ENCODE measurements around the gene OR2J3. TPM values are rescaled to one million over a fixed set of nuclear protein-coding genes. Genes with fewer than 3 reads are reported as not detected.
"Not testable (repeated sequence)": the region's sequence is repeated elsewhere in the genome, so short reads cannot be mapped to it uniquely, and the experiment has no call there.

OR2J3 gene
- total RNA-seq, 2 donors from 2014 or later = 0.09 TPM; not detected in 1

GRCh38 chr6:29142309-29142708 is 34.5 kb downstream of the OR2J3 start:
- Histone ChIP-seq H3K27me3 (replicated peaks; ENCODE audit: insufficient read depth) (no peaks in the 10 kb centered on the region), H3K4me3 (no peak overlapping the region), H3K4me1 (replicated peaks) (no peaks in the 10 kb centered on the region), H3K36me3 (no peaks in the 10 kb centered on the region), H3K9me3 (no peaks in the 10 kb centered on the region), H3K27ac (no peak overlapping the region)
- intact Hi-C loops (cut with DNase I) = no loop called here
- no peak for TF ChIP-seq POLR2A (IDR thresholded peaks at IDR 0.05)
- no peak for TF ChIP-seq POLR2AphosphoS5 (IDR thresholded peaks at IDR 0.05)
- no peak for TF ChIP-seq CTCF (IDR thresholded peaks at IDR 0.05)
- no peak for DNase-seq (ENCODE audit: low spot score)

- Histone ChIP-seq H3K9me3 (no peaks in the 10 kb centered on the region), H3K36me3 (no peaks in the 10 kb centered on the region), H3K27me3 (replicated peaks; ENCODE audit: insufficient read depth) (no peaks in the 10 kb centered on the region), H3K27ac (no peak overlapping the region), H3K4me3 (no peak overlapping the region), H3K4me1 (replicated peaks) (no peaks in the 10 kb centered on the region)
- DNase-seq (ENCODE audit: low spot score) = no peak
- TF ChIP-seq CTCF (IDR thresholded peaks at IDR 0.05) (no peak), POLR2A (IDR thresholded peaks at IDR 0.05) (no peak), POLR2AphosphoS5 (IDR thresholded peaks at IDR 0.05) (no peak)
- 72% methylated on average over 2 of the region's 2 CpGs for WGBS
- intact Hi-C loops (cut with DNase I) = no loop called here
Observed at GRCh38 chr6:29146179-29146578, 38.3 kb downstream of the OR2J3 start.

GRCh38 chr6:29147074-29147473 is 39.2 kb downstream of the OR2J3 start:
- no peaks in the 10 kb centered on the region for H3K36me3 ChIP-seq
- no peaks in the 10 kb centered on the region for H3K4me1 ChIP-seq (replicated peaks)
- no peaks in the 10 kb centered on the region for H3K27me3 ChIP-seq (replicated peaks; ENCODE audit: insufficient read depth)
- H3K9me3 ChIP-seq = no peaks in the 10 kb centered on the region
- TF ChIP-seq POLR2A (IDR thresholded peaks at IDR 0.05) (no peak), POLR2AphosphoS5 (IDR thresholded peaks at IDR 0.05) (no peak), CTCF (IDR thresholded peaks at IDR 0.05) (no peak)
- 94% methylated on average over 3 of the region's 3 CpGs for WGBS
- no peak overlapping the region for H3K4me3 ChIP-seq
- intact Hi-C loops (cut with DNase I) = no loop called here
- no peak for DNase-seq (ENCODE audit: low spot score)
- H3K27ac ChIP-seq = no peak overlapping the region

- H3K27me3 ChIP-seq (replicated peaks; ENCODE audit: insufficient read depth); intact Hi-C loops (cut with DNase I); DNase-seq (ENCODE audit: low spot score); H3K9me3 ChIP-seq; H3K4me1 ChIP-seq (replicated peaks); H3K4me3 ChIP-seq; H3K27ac ChIP-seq; H3K36me3 ChIP-seq: not testable (repeated sequence)
- WGBS = 60% methylated on average over 3 of the region's 3 CpGs
Observed at GRCh38 chr6:29149444-29149843, 41.6 kb downstream of the OR2J3 start.

- intact Hi-C loops (cut with DNase I) = no loop called here
- no peaks in the 10 kb centered on the region for H3K4me1 ChIP-seq (replicated peaks)
- no peaks in the 10 kb centered on the region for H3K36me3 ChIP-seq
- H3K4me3 ChIP-seq = no peak overlapping the region
- H3K9me3 ChIP-seq = no peaks in the 10 kb centered on the region
- WGBS = 85% methylated on average over 1 of the region's 1 CpG
- H3K27me3 ChIP-seq (replicated peaks; ENCODE audit: insufficient read depth) = no peaks in the 10 kb centered on the region
- no peak for DNase-seq (ENCODE audit: low spot score)
- no peak for TF ChIP-seq POLR2A (IDR thresholded peaks at IDR 0.05)
- H3K27ac ChIP-seq = no peak overlapping the region
Observed at GRCh38 chr6:29153083-29153482, 45.2 kb downstream of the OR2J3 start.

GRCh38 chr6:29155182-29155581 is 47.3 kb downstream of the OR2J3 start:
- DNase-seq (ENCODE audit: low spot score); H3K36me3 ChIP-seq; H3K27ac ChIP-seq; H3K4me1 ChIP-seq (replicated peaks); H3K9me3 ChIP-seq; H3K4me3 ChIP-seq; intact Hi-C loops (cut with DNase I); H3K27me3 ChIP-seq (replicated peaks; ENCODE audit: insufficient read depth): not testable (repeated sequence)
- WGBS = 55% methylated on average over 1 of the region's 1 CpG

GRCh38 chr6:29159922-29160321 is 52.1 kb downstream of the OR2J3 start:
- DNase-seq (ENCODE audit: low spot score); H3K27ac ChIP-seq; H3K4me3 ChIP-seq; H3K4me1 ChIP-seq (replicated peaks); H3K27me3 ChIP-seq (replicated peaks; ENCODE audit: insufficient read depth); intact Hi-C loops (cut with DNase I); H3K36me3 ChIP-seq; H3K9me3 ChIP-seq: not testable (repeated sequence)
- WGBS = 91% methylated on average over 11 of the region's 29 CpGs

Other genes starting within 250 kb of the OR2J3 start
- 10 to 100 TPM; 79.2 to 85.7 TPM for gene TRIM27, start 184.1 kb upstream of the OR2J3 start, total RNA-seq
- 1 to 10 TPM; 1.9 to 4.3 TPM for gene ZNF311, start 102.7 kb upstream of the OR2J3 start, total RNA-seq
- gene OR2W1, start 62.9 kb upstream of the OR2J3 start, total RNA-seq = not detected
- not detected for gene OR2B3, start 20.7 kb upstream of the OR2J3 start, total RNA-seq
- gene OR2J1, start 8.6 kb upstream of the OR2J3 start, total RNA-seq = under 1 TPM in 1 of 2 donors, not detected in 1; 0.68 TPM
- gene OR2J2, start 62.8 kb downstream of the OR2J3 start, total RNA-seq = under 1 TPM in 1 of 2 donors, not detected in 1; 0.74 TPM
- under 1 TPM in 1 of 2 donors, not detected in 1; 0.40 TPM for gene OR14J1, start 193.6 kb downstream of the OR2J3 start, total RNA-seq